Neuronal stem cell (in vitro differentiated cells): ENCODE results near the gene RCAN1.
A peak's percentile ranks its signal among the peaks of the same experiment; 100 is the strongest.

Experiments used
- DNase-seq: peaks from one replicate; pipeline ENCODE4 v3.0.0-alpha.2; 2013; ENCODE audit warnings: low spot score
- H2AFZ ChIP-seq: one replicate; pipeline ENCODE4 v1.6.1; 2013; ENCODE audit warnings: mild to moderate bottlenecking, low read length, inconsistent platforms
- H2AK5ac ChIP-seq: 2 replicates; pipeline ENCODE4 v1.6.1; 2013; ENCODE audit warnings: low read depth, mild to moderate bottlenecking, inconsistent platforms, low read length, moderate library complexity, mixed read lengths
- H2BK120ac ChIP-seq: 2 replicates; pipeline ENCODE4 v1.6.1; 2013; ENCODE audit warnings: low read depth, mild to moderate bottlenecking, inconsistent platforms, low read length, moderate library complexity, mixed read lengths
- H2BK12ac ChIP-seq: one replicate; pipeline ENCODE4 v1.6.1; 2013; ENCODE audit warnings: low read length, inconsistent platforms
- H2BK15ac ChIP-seq: 2 replicates; pipeline ENCODE4 v1.6.1; 2013; ENCODE audit warnings: mild to moderate bottlenecking, low read length, inconsistent platforms, mixed read lengths
- H2BK5ac ChIP-seq: one replicate; pipeline ENCODE4 v1.6.1; 2013; ENCODE audit warnings: inconsistent platforms, mild to moderate bottlenecking, low read length, moderate library complexity
- H3K14ac ChIP-seq: one replicate; pipeline ENCODE4 v1.6.1; 2013; ENCODE audit warnings: low read length, inconsistent platforms
- H3K18ac ChIP-seq: 2 replicates; pipeline ENCODE4 v1.6.1; 2013; ENCODE audit warnings: low read length, inconsistent platforms
- H3K23ac ChIP-seq: 2 replicates; pipeline ENCODE4 v1.6.1; 2013; ENCODE audit warnings: low read depth, mild to moderate bottlenecking, mixed read lengths, low read length, inconsistent platforms; ENCODE audit not compliant: poor library complexity
- H3K27ac ChIP-seq: replicated peaks from 3 replicates; pipeline ENCODE4 v1.5.1; 2013; ENCODE audit warnings: low read length, inconsistent platforms
- H3K27me3 ChIP-seq, 3 experiments: 2 replicates each; pipeline ENCODE4 v1.6.1; 2013; ENCODE audit warnings: low read length in 3 of 3, mild to moderate bottlenecking in 2 of 3, inconsistent platforms in 1 of 3, low read depth in 1 of 3, mixed read lengths in 1 of 3, moderate library complexity in 1 of 3; ENCODE audit not compliant: control insufficient read depth in 3 of 3, insufficient read depth in 3 of 3
- H3K36me3 ChIP-seq, 2 donors: replicated peaks in 1 of 2; 2 replicates each; pipeline ENCODE4 v1.6.1; 2013; ENCODE audit warnings: low read length in 2 of 2; ENCODE audit not compliant: control insufficient read depth in 2 of 2, insufficient read depth in 2 of 2
- H3K4ac ChIP-seq: 2 replicates; pipeline ENCODE4 v1.6.1; 2013; ENCODE audit warnings: inconsistent platforms, mild to moderate bottlenecking, low read length, moderate library complexity
- H3K4me1 ChIP-seq, 2 donors: 1 replicate in 1 of 2; 2 replicates in 1 of 2; pipeline ENCODE4 v1.6.1; 2013; ENCODE audit warnings: low read length in 2 of 2, low read depth in 1 of 2; ENCODE audit not compliant: control insufficient read depth in 2 of 2, insufficient read depth in 1 of 2
- H3K4me2 ChIP-seq: one replicate; pipeline ENCODE4 v1.6.1; 2013; ENCODE audit warnings: mild to moderate bottlenecking, low read length, inconsistent platforms; ENCODE audit not compliant: insufficient read depth, poor library complexity, severe bottlenecking
- H3K4me3 ChIP-seq, 2 donors: 2 replicates each; pipeline ENCODE4 v1.5.1; 2013; ENCODE audit warnings: low read length in 2 of 2, mild to moderate bottlenecking in 2 of 2, inconsistent platforms in 1 of 2, moderate library complexity in 1 of 2
- H3K79me1 ChIP-seq: one replicate; pipeline ENCODE4 v1.6.1; 2013; ENCODE audit warnings: low read depth, mild to moderate bottlenecking, inconsistent platforms, low read length, moderate library complexity
- H3K9ac ChIP-seq: one replicate; pipeline ENCODE4 v1.6.1; 2013; ENCODE audit warnings: mild to moderate bottlenecking, low read depth, low read length, inconsistent platforms; ENCODE audit not compliant: poor library complexity
- H3K9me3 ChIP-seq, 2 donors: replicated peaks in 1 of 2; 2 replicates each; pipeline versions ENCODE3 to v1.6.1; 2013; ENCODE audit warnings: low read length in 2 of 2, mild to moderate bottlenecking in 2 of 2, inconsistent platforms in 1 of 2, low read depth in 1 of 2, mixed read lengths in 1 of 2, moderate library complexity in 1 of 2; ENCODE audit not compliant: control insufficient read depth in 2 of 2, insufficient read depth in 1 of 2
- H4K8ac ChIP-seq: one replicate; pipeline ENCODE4 v1.6.1; 2013; ENCODE audit warnings: low read depth, mild to moderate bottlenecking, inconsistent platforms, low read length, moderate library complexity
- H4K91ac ChIP-seq: one replicate; pipeline ENCODE4 v1.6.1; 2013; ENCODE audit warnings: low read length, low read depth, mild to moderate bottlenecking, inconsistent platforms; ENCODE audit not compliant: poor library complexity
- WGBS, 2 donors: extraction: QIAGEN DNeasy Blood & Tissue Kit; methylation state at CpG; one replicate each; pipeline ENCODE4 v1.1.7; 2013; ENCODE audit warnings: missing lambda C conversion rate in 2 of 2, mixed read lengths in 1 of 2; ENCODE audit not compliant: insufficient read length in 2 of 2, insufficient replicate concordance in 1 of 2; ENCODE audit errors: extremely low coverage in 2 of 2; 5-methylcytosine and 5-hydroxymethylcytosine counted together

The RCAN1 gene

GRCh38 chr21:34561806-34562205 lies 53.1 kb downstream of the RCAN1 start:
- H3K23ac ChIP-seq = no peak overlapping the region
- no CpG with 5 or more reads among the region's 7 CpGs for WGBS, 2 donors
- H2AK5ac ChIP-seq = no peak overlapping the region
- H3K18ac ChIP-seq = no peak overlapping the region
- no peak overlapping the region for H3K14ac ChIP-seq
- no peak overlapping the region for H2BK12ac ChIP-seq
- H2BK5ac ChIP-seq = no peak overlapping the region
- H3K4ac ChIP-seq = no peak overlapping the region
- H3K4me1 ChIP-seq = peaks cover 0 to 6% of the 10 kb centered on the region in 2 donors
- no peak overlapping the region for H2AFZ ChIP-seq
- no peak overlapping the region for H3K4me2 ChIP-seq
- H3K27ac ChIP-seq = no peak overlapping the region
- H3K9ac ChIP-seq = no peak overlapping the region
- DNase-seq = no peak
- no peak overlapping the region for H2BK120ac ChIP-seq
- H3K4me3 ChIP-seq = no peak overlapping the region
- H4K8ac ChIP-seq = no peak overlapping the region
- H3K27me3 ChIP-seq = no peaks in the 10 kb centered on the region
- no peaks in the 10 kb centered on the region for H3K9me3 ChIP-seq
- H3K36me3 ChIP-seq = no peaks in the 10 kb centered on the region
- no peak overlapping the region for H4K91ac ChIP-seq
- H2BK15ac ChIP-seq = no peak overlapping the region
- no peaks in the 10 kb centered on the region for H3K79me1 ChIP-seq

DNA sequence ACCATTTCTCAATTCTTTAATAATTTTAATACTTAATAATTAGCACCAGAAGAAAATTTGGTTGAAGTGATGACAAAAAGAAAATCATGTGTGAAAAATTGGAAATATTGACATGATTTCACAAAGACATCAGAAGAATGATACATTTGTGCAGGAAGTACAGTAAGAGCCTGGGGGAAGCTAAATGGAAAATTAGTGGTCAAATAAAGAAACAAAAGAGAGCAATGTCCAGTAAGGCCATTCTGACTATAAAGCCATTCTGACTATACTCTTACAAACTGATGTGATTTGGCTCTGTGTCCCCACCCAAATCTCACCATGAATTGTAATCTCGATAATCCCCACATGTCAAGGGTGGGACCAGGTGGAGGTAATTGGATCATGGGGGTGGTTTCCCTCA lies 54.3 kb downstream of the RCAN1 start:
- no peaks in the 10 kb centered on the region for H3K9me3 ChIP-seq
- WGBS, 2 donors = no CpG with 5 or more reads among the region's 1 CpG
- no peak overlapping the region for H2BK12ac ChIP-seq
- no peak overlapping the region for H3K9ac ChIP-seq
- H3K14ac ChIP-seq = no peak overlapping the region
- H2AK5ac ChIP-seq = no peak overlapping the region
- H2BK120ac ChIP-seq = no peak overlapping the region
- no peak overlapping the region for H3K4ac ChIP-seq
- H3K27ac ChIP-seq = no peak overlapping the region
- DNase-seq = no peak
- H3K79me1 ChIP-seq = no peaks in the 10 kb centered on the region
- no peak overlapping the region for H2BK5ac ChIP-seq
- no peak overlapping the region for H3K4me2 ChIP-seq
- H3K27me3 ChIP-seq = no peaks in the 10 kb centered on the region
- H4K91ac ChIP-seq = no peak overlapping the region
- H2BK15ac ChIP-seq = no peak overlapping the region
- no peak overlapping the region for H2AFZ ChIP-seq
- peaks cover 0 to 6% of the 10 kb centered on the region in 2 donors for H3K4me1 ChIP-seq
- H3K18ac ChIP-seq = no peak overlapping the region
- no peak overlapping the region for H3K4me3 ChIP-seq
- H3K36me3 ChIP-seq = no peaks in the 10 kb centered on the region
- H4K8ac ChIP-seq = no peak overlapping the region
- no peak overlapping the region for H3K23ac ChIP-seq

GRCh38 chr21:34560021-34560420 lies 54.9 kb downstream of the RCAN1 start:
- Histone ChIP-seq H2BK5ac (no peak overlapping the region), H3K9ac (no peak overlapping the region)
- WGBS, 2 donors = no CpG with 5 or more reads among the region's 5 CpGs

GRCh38 chr21:34559089-34559631 lies 55.8 kb downstream of the RCAN1 start:
- no peak overlapping the region for H3K9ac ChIP-seq
- H3K4ac ChIP-seq = no peak overlapping the region
- H3K4me3 ChIP-seq = no peak overlapping the region
- H3K14ac ChIP-seq = no peak overlapping the region
- H3K36me3 ChIP-seq = no peaks in the 10 kb centered on the region
- H3K18ac ChIP-seq = no peak overlapping the region
- no peak overlapping the region for H2BK120ac ChIP-seq
- H3K23ac ChIP-seq = no peak overlapping the region
- no peak overlapping the region for H2BK5ac ChIP-seq
- peak overlapping the region; percentile 24 for H3K27ac ChIP-seq
- DNase-seq = no peak
- H2AK5ac ChIP-seq = no peak overlapping the region
- H2BK12ac ChIP-seq = no peak overlapping the region
- no peak overlapping the region for H3K4me2 ChIP-seq
- H4K91ac ChIP-seq = no peak overlapping the region
- H2AFZ ChIP-seq = no peak overlapping the region
- H3K27me3 ChIP-seq = no peaks in the 10 kb centered on the region
- H4K8ac ChIP-seq = no peak overlapping the region
- H3K9me3 ChIP-seq = no peaks in the 10 kb centered on the region
- no peak overlapping the region for H2BK15ac ChIP-seq
- WGBS, 2 donors = no CpG with 5 or more reads among the region's 6 CpGs
- peaks cover 0 to 6% of the 10 kb centered on the region in 2 donors for H3K4me1 ChIP-seq
- H3K79me1 ChIP-seq = no peaks in the 10 kb centered on the region

More at GRCh38 chr21:34560021-34560420, 54.9 kb downstream of the RCAN1 start:
- H3K23ac ChIP-seq = no peak overlapping the region
- H3K9me3 ChIP-seq = no peaks in the 10 kb centered on the region
- no peaks in the 10 kb centered on the region for H3K79me1 ChIP-seq
- no peak overlapping the region for H2BK12ac ChIP-seq
- H4K8ac ChIP-seq = no peak overlapping the region
- no peak overlapping the region for H2AFZ ChIP-seq
- no peaks in the 10 kb centered on the region for H3K36me3 ChIP-seq
- H3K4me2 ChIP-seq = no peak overlapping the region
- no peak overlapping the region for H4K91ac ChIP-seq
- H3K14ac ChIP-seq = no peak overlapping the region
- H3K4me3 ChIP-seq = no peak overlapping the region
- no peak overlapping the region for H2BK15ac ChIP-seq
- no peaks in the 10 kb centered on the region for H3K27me3 ChIP-seq
- DNase-seq = no peak
- no peak overlapping the region for H3K4ac ChIP-seq
- H2BK120ac ChIP-seq = no peak overlapping the region
- no peak overlapping the region for H2AK5ac ChIP-seq
- H3K18ac ChIP-seq = no peak overlapping the region
- peak overlapping the region; percentile 23 for H3K27ac ChIP-seq
- peaks cover 0 to 6% of the 10 kb centered on the region in 2 donors for H3K4me1 ChIP-seq
